HG03097 (cell line): ENCODE results near the gene PDIA6.

Experiments used
- ATAC-seq: cut with Tn5 transposase; IDR thresholded peaks from one replicate; pipeline ENCODE4 v1.9.1; 2021; ENCODE audit not compliant: unreplicated experiment, low FRiP score

PDIA6 gene

GRCh38 chr2:10768063-10768507, 44.5 kb downstream of the PDIA6 start:
- no peak for ATAC-seq

- ATAC-seq, result no peak
Observed at GRCh38 chr2:10765914-10766313, 46.7 kb downstream of the PDIA6 start.

GRCh38 chr2:10765461-10765860, 47.1 kb downstream of the PDIA6 start:
- ATAC-seq, result no peak

- no peak for ATAC-seq
Observed at GRCh38 chr2:10764896-10765295, 47.7 kb downstream of the PDIA6 start.

GRCh38 chr2:10764096-10764785, 48.3 kb downstream of the PDIA6 start:
- ATAC-seq, result no peak

- ATAC-seq, result no peak
Observed at GRCh38 chr2:10763461-10763800, 49.2 kb downstream of the PDIA6 start.

GRCh38 chr2:10762651-10763460, 49.7 kb downstream of the PDIA6 start:
- ATAC-seq, result no peak

- ATAC-seq, result no peak
Observed at GRCh38 chr2:10761591-10761990, 51.0 kb downstream of the PDIA6 start.

GRCh38 chr2:10760794-10761504, 51.6 kb downstream of the PDIA6 start:
- no peak for ATAC-seq

- ATAC-seq, result no peak
Observed at GRCh38 chr2:10759151-10759714, 53.4 kb downstream of the PDIA6 start.

GRCh38 chr2:10757814-10758286, 54.7 kb downstream of the PDIA6 start:
- ATAC-seq, result no peak

GRCh38 chr2:10755621-10756020, 57.0 kb downstream of the PDIA6 start:
- ATAC-seq, result no peak

GRCh38 chr2:10753876-10754275, 58.7 kb downstream of the PDIA6 start:
- ATAC-seq, result no peak

GRCh38 chr2:10753156-10753555, 59.4 kb downstream of the PDIA6 start:
- no peak for ATAC-seq

- no peak for ATAC-seq
Observed at GRCh38 chr2:10752236-10752635, 60.3 kb downstream of the PDIA6 start.

GRCh38 chr2:10750610-10751009, 62.0 kb downstream of the PDIA6 start:
- ATAC-seq, result no peak

- ATAC-seq, result no peak
Observed at GRCh38 chr2:10742666-10743065, 69.9 kb downstream of the PDIA6 start.

GRCh38 chr2:10741139-10741538, 71.4 kb downstream of the PDIA6 start:
- no peak for ATAC-seq

GRCh38 chr2:10740226-10740625, 72.4 kb downstream of the PDIA6 start:
- ATAC-seq, result no peak

- no peak for ATAC-seq
Observed at GRCh38 chr2:10738192-10738591, 74.4 kb downstream of the PDIA6 start.

- ATAC-seq, result no peak
Observed at GRCh38 chr2:10733980-10734379, 78.6 kb downstream of the PDIA6 start.
